SW 1271 (cell line): ENCODE results near the gene ZNF229.
"Not testable (repeated sequence)": the region's sequence is repeated elsewhere in the genome, so short reads cannot be mapped to it uniquely, and the experiment has no call there.

Experiments used
- DNase-seq, 2 experiments: peaks; one replicate each; lab custom pipeline; 2025; lab: John Stamatoyannopoulos, UW

The ZNF229 gene

GRCh38 chr19:44447916-44448674, at the start of gene ZNF229:
TSS of gene ZNF229 (minus strand) at chr19:44448472. CDS start at chr19:44442847, 5,625 bp downstream.
- peak; percentile 72 to 92 for DNase-seq

- no peak for DNase-seq
These were observed 48.4 kb upstream of the ZNF229 start for GRCh38 chr19:44496711-44497110.

- DNase-seq: peak in 1 of 2 experiments; percentile 2
These were observed 28.5 kb upstream of the ZNF229 start for GRCh38 chr19:44476559-44477408.

GRCh38 chr19:44468730-44469129, 20.5 kb upstream of the ZNF229 start:
- DNase-seq: not testable (repeated sequence)

GRCh38 chr19:44462600-44463286, 14.5 kb upstream of the ZNF229 start:
- not testable (repeated sequence) for DNase-seq

GRCh38 chr19:44456016-44456415, 7.7 kb upstream of the ZNF229 start:
- not testable (repeated sequence) for DNase-seq

GRCh38 chr19:44455100-44455499, 6.8 kb upstream of the ZNF229 start:
- DNase-seq: no peak

GRCh38 chr19:44452367-44452766, 4.1 kb upstream of the ZNF229 start:
- DNase-seq: no peak

- no peak for DNase-seq
These were observed 3.4 kb upstream of the ZNF229 start for GRCh38 chr19:44451687-44452086.

GRCh38 chr19:44438441-44438840, 9.8 kb downstream of the ZNF229 start:
- no peak for DNase-seq

- no peak for DNase-seq
These were observed 12.8 kb downstream of the ZNF229 start for GRCh38 chr19:44435441-44435840.

- DNase-seq: no peak
These were observed 17.3 kb downstream of the ZNF229 start for GRCh38 chr19:44430956-44431355.

GRCh38 chr19:44415553-44415952, 32.7 kb downstream of the ZNF229 start:
- not testable (repeated sequence) for DNase-seq

GRCh38 chr19:44401139-44402115, 46.8 kb downstream of the ZNF229 start, which contains the start of gene ZNF285:
TSS of gene ZNF285 (minus strand) at chr19:44401608. CDS start at chr19:44397213, 4,395 bp downstream.
- DNase-seq: no peak

- DNase-seq: not testable (repeated sequence)
These were observed 59.0 kb downstream of the ZNF229 start for GRCh38 chr19:44389268-44389667.
